Endodermal cell (in vitro differentiated cells): Measurements from ENCODE around the gene LMTK2. TPM values are rescaled to one million over a fixed set of nuclear protein-coding genes. Genes with fewer than 3 reads are reported as not detected.
A peak's percentile ranks its signal among the peaks of the same experiment; 100 is the strongest.
"Not testable (repeated sequence)": the region's sequence is repeated elsewhere in the genome, so short reads cannot be mapped to it uniquely, and the experiment has no call there.

Experiments used
- DNase-seq: peaks from one replicate; pipeline ENCODE4 v3.0.0-alpha.2; 2017
- H3K27ac ChIP-seq: 2 replicates; pipeline ENCODE4 v1.5.1; 2013; ENCODE audit warnings: mild to moderate bottlenecking, low read depth, low read length, moderate library complexity
- H3K27me3 ChIP-seq: 2 replicates; pipeline ENCODE4 v1.6.1; 2013; ENCODE audit warnings: mild to moderate bottlenecking, low read length, moderate library complexity; ENCODE audit not compliant: insufficient read depth, control insufficient read depth, poor library complexity, severe bottlenecking
- H3K36me3 ChIP-seq: 2 replicates; pipeline ENCODE4 v1.7.0; 2013; ENCODE audit warnings: mild to moderate bottlenecking, low read length, moderate library complexity; ENCODE audit not compliant: control insufficient read depth, insufficient read depth
- H3K4me1 ChIP-seq: one replicate; pipeline ENCODE4 v1.7.0; 2013; ENCODE audit warnings: low read length; ENCODE audit not compliant: control insufficient read depth, insufficient read depth
- H3K4me3 ChIP-seq: 2 replicates; pipeline ENCODE4 v1.5.1; 2013; ENCODE audit warnings: mild to moderate bottlenecking, low read length, moderate library complexity
- H3K9ac ChIP-seq: 2 replicates; pipeline ENCODE4 v1.6.1; 2013; ENCODE audit warnings: mild to moderate bottlenecking, low read length, moderate library complexity; ENCODE audit not compliant: poor library complexity, severe bottlenecking; ENCODE audit errors: extremely low read depth
- H3K9me3 ChIP-seq: 2 replicates; pipeline ENCODE4 v1.6.1; 2013; ENCODE audit warnings: mild to moderate bottlenecking, low read length, moderate library complexity; ENCODE audit not compliant: control insufficient read depth
- H3K27ac Mint-ChIP-seq: 2 replicates; pipeline ENCODE4 v1.8.0; 2020; ENCODE audit warnings: mixed read lengths
- H3K27me3 Mint-ChIP-seq: 2 replicates; pipeline ENCODE4 v1.8.0; 2021; ENCODE audit warnings: mild to moderate bottlenecking, mixed read lengths; ENCODE audit not compliant: insufficient read depth
- H3K36me3 Mint-ChIP-seq: 2 replicates; pipeline ENCODE4 v1.8.0; 2020; ENCODE audit warnings: low read depth, mixed read lengths
- H3K4me1 Mint-ChIP-seq: 2 replicates; pipeline ENCODE4 v1.8.0; 2020; ENCODE audit warnings: mixed read lengths
- H3K4me3 Mint-ChIP-seq: 2 replicates; pipeline ENCODE4 v1.8.0; 2020; ENCODE audit warnings: mild to moderate bottlenecking, moderate library complexity, mixed read lengths
- H3K9me3 Mint-ChIP-seq: 2 replicates; pipeline ENCODE4 v1.8.0; 2020; ENCODE audit warnings: mild to moderate bottlenecking, mixed read lengths
- CTCF ChIP-seq: fragments of 200-600 bp; sonication (generic); conservative IDR thresholded peaks from 2 replicates; pipeline ENCODE4 v1.5.0; 2021; ENCODE audit warnings: antibody characterized with exemption, mild to moderate bottlenecking
- WGBS, 2 experiments: methylation state at CpG; one replicate each; pipeline versions ENCODE4 v1.1.5 to v1.1.7; 2013; ENCODE audit warnings: missing lambda C conversion rate in 2 of 2, mixed read lengths in 1 of 2; ENCODE audit not compliant: insufficient coverage in 1 of 2, insufficient read length in 1 of 2; 5-methylcytosine and 5-hydroxymethylcytosine counted together
- total RNA-seq, 2 donors: library from RNA; stranded (reverse); fragmentation: NEBNext Ultra II Directional in 1 of 2; extraction: Animal tissue kit (Norgen Biotek cat#: 25700) in 1 of 2; gene quantifications; 2 replicates in 1 of 2; 3 replicates in 1 of 2; pipeline ENCODE4 v1.2.1, GENCODE V29; 2021

Gene LMTK2
- total RNA-seq, 2 donors from 2014 or later: 23.5 to 25.6 TPM

DNA sequence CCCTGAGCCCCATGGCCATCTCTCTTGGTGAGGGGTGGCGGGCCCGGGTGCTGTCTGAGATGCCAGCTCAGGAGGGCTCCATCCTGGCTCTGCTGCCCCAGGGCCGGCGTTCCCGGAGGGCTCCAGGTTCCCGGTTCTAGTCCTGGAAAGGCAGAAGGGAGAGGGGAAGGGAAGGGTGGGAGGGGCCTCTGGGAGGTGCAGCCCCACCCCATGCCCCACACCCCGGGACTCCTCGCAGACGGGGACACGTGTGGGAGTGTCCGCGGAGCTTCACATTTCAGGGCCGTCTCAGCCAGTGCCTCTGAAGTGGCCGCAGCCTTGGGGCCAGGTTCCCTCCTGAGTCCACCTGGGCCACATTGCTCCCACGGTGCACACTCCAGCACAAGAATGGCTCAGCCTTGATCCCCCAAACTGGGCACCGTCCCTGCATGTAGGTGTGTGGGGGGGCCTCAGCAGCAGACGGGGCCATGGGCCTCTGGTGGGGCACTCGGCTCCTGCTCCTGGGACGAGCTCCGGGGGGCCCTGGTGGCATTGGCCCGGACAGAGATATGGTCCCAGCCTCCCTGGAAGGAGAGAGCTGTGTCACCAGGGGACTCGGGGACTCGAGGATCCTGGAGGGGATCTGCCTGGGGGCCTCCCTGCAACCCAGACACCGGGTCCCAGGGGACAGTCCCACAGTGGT is 110.4 kb downstream of the LMTK2 start:
- 93 to 94% methylated on average over 18 to 24 of the region's 24 CpGs for WGBS, 2 experiments

GRCh38 chr7:98217623-98218582 is 111.2 kb downstream of the LMTK2 start:
- Mint-ChIP-seq H3K27ac (no peak overlapping the region), H3K9me3 (no peaks in the 10 kb centered on the region), H3K4me3 (no peak overlapping the region)

More for the DNA sequence above, 110.4 kb downstream of the LMTK2 start:
- Mint-ChIP-seq H3K36me3 (peaks cover 4% of the 10 kb centered on the region), H3K9me3 (no peaks in the 10 kb centered on the region), H3K4me1 (no peaks in the 10 kb centered on the region), H3K27ac (no peak overlapping the region), H3K27me3 (no peaks in the 10 kb centered on the region), H3K4me3 (no peak overlapping the region)
- Histone ChIP-seq H3K36me3 (no peaks in the 10 kb centered on the region), H3K9ac (no peak overlapping the region), H3K4me3 (no peak overlapping the region), H3K9me3 (no peaks in the 10 kb centered on the region), H3K27ac (no peak overlapping the region), H3K4me1 (no peaks in the 10 kb centered on the region), H3K27me3 (no peaks in the 10 kb centered on the region)
- DNase-seq: no peak
- no peak for TF ChIP-seq CTCF

DNA sequence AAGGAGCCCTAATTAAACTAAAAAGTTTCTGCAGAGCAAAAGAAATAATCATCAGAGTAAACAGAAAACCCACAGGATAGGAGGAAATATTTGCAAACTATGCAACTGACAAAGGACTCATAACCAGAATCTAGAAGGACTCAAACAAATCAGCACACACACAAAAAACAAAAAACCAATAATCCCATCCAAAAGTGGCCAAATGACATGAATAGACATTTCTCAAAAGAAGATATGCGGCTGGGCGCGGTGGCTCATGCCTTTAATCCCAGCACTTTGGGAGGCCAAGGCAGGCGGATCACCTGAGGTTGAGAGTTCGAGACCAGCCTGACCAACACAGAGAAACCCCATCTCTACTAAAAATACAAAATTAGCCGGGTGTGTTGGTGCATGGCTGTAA is 112.7 kb downstream of the LMTK2 start:
- not testable (repeated sequence) for H3K4me3 ChIP-seq, H3K27ac Mint-ChIP-seq, H3K27me3 ChIP-seq, H3K4me3 Mint-ChIP-seq, H3K36me3 Mint-ChIP-seq, H3K27me3 Mint-ChIP-seq, DNase-seq, H3K36me3 ChIP-seq, H3K9ac ChIP-seq, H3K27ac ChIP-seq, H3K4me1 ChIP-seq, H3K9me3 ChIP-seq, H3K4me1 Mint-ChIP-seq, H3K9me3 Mint-ChIP-seq
- 84 to 94% methylated on average over 3 to 6 of the region's 6 CpGs for WGBS, 2 experiments

More at GRCh38 chr7:98217623-98218582, 111.2 kb downstream of the LMTK2 start:
- WGBS, 2 experiments: 94 to 95% methylated on average over 6 to 41 of the region's 41 CpGs
- H3K36me3 ChIP-seq: no peaks in the 10 kb centered on the region
- no peaks in the 10 kb centered on the region for H3K27me3 Mint-ChIP-seq
- no peaks in the 10 kb centered on the region for H3K4me1 ChIP-seq
- no peaks in the 10 kb centered on the region for H3K9me3 ChIP-seq
- H3K4me3 ChIP-seq: no peak overlapping the region
- H3K27me3 ChIP-seq: no peaks in the 10 kb centered on the region
- H3K27ac ChIP-seq: peak overlapping the region; percentile 10
- no peak for TF ChIP-seq CTCF
- no peak for DNase-seq
- peaks cover 4% of the 10 kb centered on the region for H3K36me3 Mint-ChIP-seq
- H3K9ac ChIP-seq: no peak overlapping the region
- no peaks in the 10 kb centered on the region for H3K4me1 Mint-ChIP-seq
